ENCODE results near the gene MLXIP.
"Not testable (repeated sequence)": the region's sequence is repeated elsewhere in the genome, so short reads cannot be mapped to it uniquely, and the experiment has no call there.

MLXIP gene

GRCh38 chr12:122052285-122052684 lies 26.3 kb upstream of the MLXIP start:
- no peak for DNase-seq (ENCODE audit: low read depth in 2 of 2)

GRCh38 chr12:122054842-122055520 lies 23.6 kb upstream of the MLXIP start:
- DNase-seq (ENCODE audit: low read depth in 2 of 2) = no peak

- not testable (repeated sequence) for DNase-seq (ENCODE audit: low read depth in 2 of 2)
Measured at GRCh38 chr12:122056406-122056805, 22.1 kb upstream of the MLXIP start.

- no peak for DNase-seq (ENCODE audit: low read depth in 2 of 2)
Measured at GRCh38 chr12:122057007-122057735, 21.4 kb upstream of the MLXIP start.

GRCh38 chr12:122057769-122058168 lies 20.8 kb upstream of the MLXIP start:
- no peak for DNase-seq (ENCODE audit: low read depth in 2 of 2)

- DNase-seq (ENCODE audit: low read depth in 2 of 2) = no peak
Measured at GRCh38 chr12:122058549-122059149, 19.9 kb upstream of the MLXIP start.

GRCh38 chr12:122059203-122059960 lies 19.2 kb upstream of the MLXIP start:
- DNase-seq (ENCODE audit: low read depth in 2 of 2) = no peak

GRCh38 chr12:122060081-122060501 lies 18.5 kb upstream of the MLXIP start:
- DNase-seq (ENCODE audit: low read depth in 2 of 2) = no peak

GRCh38 chr12:122061253-122061652 lies 17.3 kb upstream of the MLXIP start:
- no peak for DNase-seq (ENCODE audit: low read depth in 2 of 2)

- no peak for DNase-seq (ENCODE audit: low read depth in 2 of 2)
Measured at GRCh38 chr12:122062832-122063693, 15.5 kb upstream of the MLXIP start.

- DNase-seq (ENCODE audit: low read depth in 2 of 2) = no peak
Measured at GRCh38 chr12:122063694-122064024, 14.9 kb upstream of the MLXIP start.

- DNase-seq (ENCODE audit: low read depth in 2 of 2) = no peak
Measured at GRCh38 chr12:122064025-122064777, 14.4 kb upstream of the MLXIP start.

GRCh38 chr12:122064780-122065588 lies 13.6 kb upstream of the MLXIP start:
- DNase-seq (ENCODE audit: low read depth in 2 of 2) = no peak

- no peak for DNase-seq (ENCODE audit: low read depth in 2 of 2)
Measured at GRCh38 chr12:122067548-122067947, 11.0 kb upstream of the MLXIP start.

GRCh38 chr12:122067966-122068365 lies 10.6 kb upstream of the MLXIP start:
- no peak for DNase-seq (ENCODE audit: low read depth in 2 of 2)

GRCh38 chr12:122072031-122072970 lies 6.3 kb upstream of the MLXIP start:
- no peak for DNase-seq (ENCODE audit: low read depth in 2 of 2)

- DNase-seq (ENCODE audit: low read depth in 2 of 2) = no peak
Measured at GRCh38 chr12:122073815-122074214, 4.7 kb upstream of the MLXIP start.

- no peak for DNase-seq (ENCODE audit: low read depth in 2 of 2)
Measured at GRCh38 chr12:122076743-122077495, 1.6 kb upstream of the MLXIP start.
